GM12878 (cell line): ENCODE results near the gene STAT3. TPM values are rescaled to one million over a fixed set of nuclear protein-coding genes. Genes with fewer than 3 reads are reported as not detected.

Source experiments
- ATAC-seq: fragments of 200-7000 bp; cut with Tn5 transposase; 3 replicates; pipeline ENCODE4 v1.9.1; 2020; ENCODE audit warnings: mild to moderate bottlenecking, moderate library complexity
- BruUV-seq: library from RNA; stranded (reverse); fragments of 400-500 nt; replicated peaks from 2 replicates; lab custom pipeline; 2021; lab: Mats Ljungman, UMichigan
- CTCF ChIA-PET: fragments of 300-600 bp; sonication (Branson Sonifier 250); formaldehyde crosslinking; extraction: SDS; loops from one replicate; lab custom pipeline; 2021; ENCODE audit warnings: inconsistent platforms; lab: Yijun Ruan, JAX
- POLR2A ChIA-PET: fragments of 350-600 bp; formaldehyde crosslinking; extraction: SDS; loops from one replicate; lab custom pipeline; 2021; ENCODE audit warnings: inconsistent platforms; lab: Charles Lee
- RAD21 ChIA-PET: fragments of 300-600 bp; sonication (Branson Sonifier 250); formaldehyde crosslinking; loops from one replicate; lab custom pipeline; 2023; ENCODE audit warnings: antibody characterized with exemption; ENCODE audit not compliant: unreplicated experiment; lab: Charles Lee
- SMC1A ChIA-PET: fragments of 300-600 bp; sonication (Branson Sonifier 250); formaldehyde crosslinking; loops from one replicate; lab custom pipeline; 2023; ENCODE audit not compliant: unreplicated experiment, uncharacterized antibody; lab: Charles Lee
- DNase-seq: peaks from one replicate; pipeline ENCODE4 v3.0.0-alpha.2; 2011; ENCODE audit warnings: low read depth, low spot score
- FAIRE-seq: peaks from 3 replicates; lab custom pipeline; 2011; peaks lifted over from hg19 to GRCh38; lab: Jason Lieb, UNC
- H2AFZ ChIP-seq: 2 replicates; pipeline ENCODE4 v1.6.0; 2011; ENCODE audit warnings: low read depth, low read length, control low read depth; ENCODE audit not compliant: control insufficient read depth
- H3K27ac ChIP-seq: 2 replicates; pipeline ENCODE4 v1.5.1; 2011; ENCODE audit warnings: control low read depth; ENCODE audit not compliant: control insufficient read depth, insufficient read depth
- H3K27me3 ChIP-seq, 2 experiments: replicated peaks in 1 of 2; 2 replicates each; pipeline versions ENCODE4 v1.6.0 to v1.6.1; 2011; ENCODE audit warnings: low read length in 1 of 2; ENCODE audit not compliant: control insufficient read depth in 2 of 2, insufficient read depth in 2 of 2
- H3K36me3 ChIP-seq, 2 experiments: 2 replicates each; pipeline ENCODE4 v1.5.1; 2011; ENCODE audit warnings: low read length in 1 of 2; ENCODE audit not compliant: control insufficient read depth in 2 of 2, insufficient read depth in 2 of 2
- H3K4me1 ChIP-seq: 2 replicates; pipeline ENCODE4 v1.6.1; 2011; ENCODE audit warnings: mild to moderate bottlenecking, low read length, moderate library complexity, mixed read lengths; ENCODE audit not compliant: control insufficient read depth, insufficient read depth
- H3K4me2 ChIP-seq: 2 replicates; pipeline ENCODE4 v1.6.0; 2011; ENCODE audit warnings: control low read depth; ENCODE audit not compliant: control insufficient read depth, insufficient read depth
- H3K4me3 ChIP-seq: fragments of 200-600 bp; sonication (generic); 2 replicates; pipeline ENCODE4 v1.5.1; 2016
- H3K79me2 ChIP-seq: 2 replicates; pipeline ENCODE4 v1.6.0; 2011; ENCODE audit warnings: low read length; ENCODE audit not compliant: control insufficient read depth, insufficient read depth
- H3K9ac ChIP-seq: 2 replicates; pipeline ENCODE4 v1.8.0; 2011; ENCODE audit warnings: low read length, control low read depth, mixed read lengths; ENCODE audit not compliant: control insufficient read depth, insufficient read depth
- H3K9me3 ChIP-seq: replicated peaks from 3 replicates; pipeline ENCODE4 v1.5.1; 2011; ENCODE audit warnings: mild to moderate bottlenecking, low read length; ENCODE audit not compliant: control insufficient read depth, insufficient read depth
- H4K20me1 ChIP-seq: 2 replicates; pipeline ENCODE4 v1.6.0; 2011; ENCODE audit not compliant: control insufficient read depth, insufficient read depth
- ASH2L ChIP-seq: fragments of 300-600, 200-600 bp; sonication (generic); IDR thresholded peaks from 2 replicates; pipeline ENCODE4 v1.6.1; 2017; ENCODE audit warnings: low read depth, mild to moderate bottlenecking, borderline replicate concordance
- ATF7 ChIP-seq: fragments of 450-650 bp; IDR thresholded peaks from 2 replicates; pipeline ENCODE4 v1.6.1; 2016; ENCODE audit warnings: low read depth, mild to moderate bottlenecking
- IRF3 ChIP-seq: fragments of 450-650 bp; IDR thresholded peaks from 2 replicates; pipeline ENCODE4 v1.6.1; 2014; ENCODE audit warnings: mild to moderate bottlenecking
- IRF5 ChIP-seq: fragments of 450-650 bp; IDR thresholded peaks from 2 replicates; pipeline ENCODE4 v1.6.1; 2017; ENCODE audit warnings: borderline replicate concordance
- KLF5 ChIP-seq: fragments of 450-650 bp; IDR thresholded peaks from 2 replicates; pipeline ENCODE4 v1.6.1; 2014; ENCODE audit warnings: mild to moderate bottlenecking; ENCODE audit not compliant: partially characterized antibody
- NBN ChIP-seq: fragments of 450-650 bp; IDR thresholded peaks from 2 replicates; pipeline ENCODE4 v1.6.1; 2016
- NR2C1 ChIP-seq: fragments of 450-650 bp; IDR thresholded peaks from 2 replicates; pipeline ENCODE4 v1.6.1; 2017; ENCODE audit warnings: antibody characterized with exemption, mild to moderate bottlenecking, moderate library complexity
- RCOR1 ChIP-seq: conservative IDR thresholded peaks from 2 replicates; pipeline ENCODE4 v1.6.1; 2012; ENCODE audit warnings: low read depth, low read length, improper control_type of control experiment
- SMARCA5 ChIP-seq: fragments of 450-650 bp; IDR thresholded peaks from 2 replicates; pipeline ENCODE4 v1.6.1; 2017; ENCODE audit warnings: mild to moderate bottlenecking
- ZZZ3 ChIP-seq: IDR thresholded peaks from 2 replicates; pipeline ENCODE4 v1.6.1; 2011; ENCODE audit warnings: low read depth; ENCODE audit not compliant: control insufficient read depth, insufficient read length
- WGBS: methylation state at CpG from one replicate; pipeline ENCODE4 v1.1.6; 2016; ENCODE audit warnings: low lambda C conversion rate; ENCODE audit not compliant: insufficient replicate concordance, insufficient coverage; ENCODE audit errors: missing lambda C conversion rate; 5-methylcytosine and 5-hydroxymethylcytosine counted together
- in situ Hi-C: fragments of 300-500 bp; cut with MboI; formaldehyde crosslinking; loops from 9 replicates; pipeline ENCODE4 v1.14.3; 2018; ENCODE audit warnings: mixed read lengths
- intact Hi-C: fragments of 100-400 bp; cut with micrococcal nuclease; formaldehyde crosslinking; loops from one replicate; pipeline ENCODE4 v1.14.2; 2022; ENCODE audit not compliant: unreplicated experiment
- polyA plus RNA-seq, 11 experiments: library from polyadenylated mRNA; depleted of rRNA in 4 of 11; unstranded in 6 of 11; stranded (reverse) in 5 of 11; fragments of >200 nt; fragmentation: Nextera tagmentation in 4 of 11; fragmentation: Illumina TruSeq in 1 of 11; extraction: Ambion mirVana in 4 of 11; extraction: Trizol in 1 of 11; gene quantifications; 1 replicate in 1 of 11; 2 replicates in 10 of 11; pipeline versions ENCODE4 v1.2.1 to v1.2.3, GENCODE V29; 2011 to 2016; ENCODE audit warnings: inconsistent platforms in 2 of 11, missing spikeins in 2 of 11, low read depth in 1 of 11
- total RNA-seq, 4 experiments: library from RNA; depleted of rRNA in 3 of 4; stranded (reverse); fragments of >200 nt in 3 of 4; fragmentation: Illumina TruSeq in 1 of 4; extraction: Trizol in 1 of 4; gene quantifications; 2 replicates each; pipeline versions ENCODE4 v1.2.1 to v1.2.3, GENCODE V29; 2013 to 2021

STAT3 gene
- total and polyA plus RNA-seq, 10 of the 15 experiments (the other 5 are each of a cell fraction or from before 2014, with no cell fraction given) = 18.4 to 96.4 (median 60.9) TPM

GRCh38 chr17:42284024-42284369 is 104.2 kb downstream of the STAT3 start:
- ChIA-PET CTCF (no interaction called here), SMC1A (interaction anchor here (0.7 kb wide), 1 partner anchor 12 kb away, joined by 3 read pairs; no protein-coding TSS in a partner anchor), RAD21 (interaction anchor here (0.6 kb wide), 1 partner anchor 240 kb away, joined by 4 read pairs; no protein-coding TSS in a partner anchor), POLR2A (interaction anchor here (0.7 kb wide), 1 partner anchor 36 kb away, joined by 3 read pairs; no protein-coding TSS in a partner anchor)
- Histone ChIP-seq H3K9me3 (no peaks in the 10 kb centered on the region), H3K79me2 (peaks cover 21% of the 10 kb centered on the region), H3K36me3 (no peaks in the 10 kb centered on the region), H4K20me1 (no peaks in the 10 kb centered on the region), H3K4me2 (no peak overlapping the region), H3K4me1 (peaks cover 23% of the 10 kb centered on the region), H2AFZ (no peak overlapping the region), H3K27ac (no peak overlapping the region), H3K27me3 (no peaks in the 10 kb centered on the region), H3K4me3 (no peak overlapping the region), H3K9ac (no peak overlapping the region)
- in situ Hi-C loops = no loop called here
- FAIRE-seq = no peak
- DNase-seq = no peak
- ATAC-seq = no peak
- intact Hi-C loops = no loop called here
- 68% methylated on average over 4 of the region's 5 CpGs for WGBS
- no peak for TF ChIP-seq ASH2L
- TF ChIP-seq ZZZ3 = no peak
- no peak for TF ChIP-seq NR2C1
- TF ChIP-seq KLF5 = no peak
- no peak for TF ChIP-seq RCOR1
- TF ChIP-seq IRF3 = no peak
- no peak for TF ChIP-seq IRF5
- no peak for TF ChIP-seq ATF7
- TF ChIP-seq SMARCA5 = no peak
- no peak for TF ChIP-seq NBN
- BruUV-seq = no TSS peak
